Embryonic facial prominence (tissue), 1 donor: ENCODE data around the gene RAB6D.
"Not testable (repeated sequence)": the region's sequence is repeated elsewhere in the genome, so short reads cannot be mapped to it uniquely, and the experiment has no call there.

Source experiments
- DNase-seq: peaks from one replicate; pipeline ENCODE4 v3.0.0-alpha.2; 2016; ENCODE audit errors: extremely low spot score

Gene RAB6D

DNA sequence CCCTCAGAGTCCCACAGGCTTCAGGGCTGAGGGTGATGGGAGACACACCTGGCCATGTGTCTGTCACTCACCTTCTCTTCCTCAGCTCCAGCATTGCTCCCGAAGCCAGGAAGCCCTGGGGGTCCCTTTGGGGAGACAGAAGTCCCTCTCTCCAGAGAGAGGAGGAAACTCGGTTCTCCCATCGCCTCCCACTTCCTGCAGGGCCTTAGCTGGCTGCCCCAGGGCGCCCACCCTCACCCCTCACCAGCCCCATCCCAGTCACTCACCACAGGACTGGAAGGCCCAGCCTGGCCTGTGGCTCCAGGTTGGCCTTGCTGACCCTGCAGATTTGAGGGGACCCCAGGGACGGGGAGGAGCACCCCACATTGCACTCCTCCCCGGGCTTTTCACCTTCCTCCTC lies 2.7 kb upstream of the RAB6D start:
- DNase-seq: no peak

DNA sequence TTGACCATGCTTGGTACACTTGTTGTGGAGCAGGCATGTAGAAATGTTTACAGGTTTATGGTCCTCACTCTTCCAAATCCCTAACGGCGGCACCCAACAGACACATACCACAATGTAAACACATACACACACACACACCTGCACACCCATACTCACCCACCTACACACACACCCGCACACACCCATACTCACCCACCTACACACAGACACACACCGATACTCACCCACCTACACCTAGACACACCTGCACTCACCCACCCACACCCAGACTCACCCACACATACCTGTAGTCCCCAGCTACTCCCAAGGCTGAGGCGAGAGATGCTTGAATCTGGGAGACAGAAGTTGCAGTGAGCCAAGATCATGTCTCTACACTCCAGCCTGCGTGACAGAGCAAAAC lies 1.5 kb upstream of the RAB6D start:
- no peak for DNase-seq

DNA sequence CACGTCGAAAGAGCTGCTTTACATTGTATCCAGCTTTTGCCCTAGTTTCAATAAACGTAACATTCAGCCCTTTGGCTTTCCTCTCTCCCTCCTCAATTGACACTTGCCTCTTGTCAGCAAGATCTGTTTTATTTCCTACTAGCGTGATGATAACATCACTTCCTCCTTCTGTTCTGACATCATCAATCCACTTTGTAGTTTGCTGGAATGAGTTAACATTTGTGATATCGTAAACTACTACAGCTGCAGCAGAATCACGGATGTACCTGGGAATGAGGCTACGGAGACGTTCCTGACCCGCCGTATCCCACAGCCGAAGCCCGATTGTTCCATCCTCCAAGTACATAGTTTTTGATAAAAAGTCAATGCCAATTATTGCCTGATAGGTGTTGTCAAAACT lies 755 bp downstream of the RAB6D start:
- DNase-seq: not testable (repeated sequence)

DNA sequence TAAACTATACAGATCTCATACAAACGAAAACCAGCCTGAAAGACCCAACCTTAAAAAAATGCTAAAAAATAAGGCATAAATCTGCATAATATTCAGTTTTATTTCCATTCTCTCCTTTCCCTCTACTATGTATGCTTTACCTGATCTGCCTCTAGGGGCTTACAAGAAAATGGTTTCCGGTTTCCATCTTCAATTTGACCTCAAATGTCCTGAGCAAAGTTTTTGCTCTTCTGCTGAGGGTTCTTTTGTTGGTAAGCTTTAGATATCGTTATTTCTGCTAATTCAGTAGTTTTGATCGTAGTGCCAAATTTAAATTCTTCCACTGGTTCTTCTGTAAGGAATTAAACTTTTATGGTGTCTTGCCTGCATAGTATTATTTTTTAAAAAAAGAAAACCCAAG lies 2.2 kb downstream of the RAB6D start:
- not testable (repeated sequence) for DNase-seq

DNA sequence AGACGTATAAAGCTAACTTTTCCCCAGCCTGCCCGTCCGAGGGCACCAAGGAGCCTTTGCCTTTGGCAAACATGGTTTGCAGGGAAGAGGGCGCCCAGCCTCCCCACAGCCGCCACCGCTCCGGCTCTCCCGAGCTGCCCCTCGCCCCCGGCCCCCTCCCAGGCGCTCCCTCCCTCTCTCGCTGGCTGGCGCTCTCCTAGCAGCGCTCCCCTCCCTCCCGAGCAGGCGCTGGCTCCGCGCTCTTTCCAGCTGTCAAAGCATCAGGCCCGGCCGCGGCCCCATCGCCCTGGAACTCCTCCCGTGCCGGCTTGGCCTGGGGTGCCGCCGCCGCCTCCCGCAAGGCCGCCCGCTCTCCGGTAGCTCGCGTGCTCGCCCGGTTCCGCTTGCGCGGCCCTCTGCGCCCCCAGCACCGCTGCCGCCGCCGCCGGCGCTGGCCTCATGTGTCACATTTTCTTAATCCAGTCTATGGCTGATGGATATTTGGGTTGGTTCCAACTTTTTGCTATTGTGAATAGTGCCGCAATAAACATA lies 10.7 kb downstream of the RAB6D start:
- DNase-seq: not testable (repeated sequence)

DNA sequence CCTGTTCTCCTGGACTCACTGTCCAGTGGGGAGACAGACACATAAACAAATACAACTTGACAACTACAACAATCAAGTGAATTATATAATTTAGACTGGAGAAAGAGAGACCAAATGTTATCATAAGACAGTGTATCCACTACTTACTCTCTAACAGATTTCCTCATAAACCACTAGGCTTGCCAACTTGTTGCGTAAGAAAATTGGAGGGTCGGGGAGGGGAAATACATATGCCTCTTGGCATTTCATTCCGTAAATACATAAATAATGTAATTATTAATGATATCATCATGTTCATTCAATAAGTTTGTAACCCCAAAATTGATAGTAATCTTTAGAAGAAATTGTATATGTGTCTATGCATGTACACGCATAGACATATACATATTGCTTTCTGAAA lies 14.9 kb downstream of the RAB6D start:
- DNase-seq: no peak

DNA sequence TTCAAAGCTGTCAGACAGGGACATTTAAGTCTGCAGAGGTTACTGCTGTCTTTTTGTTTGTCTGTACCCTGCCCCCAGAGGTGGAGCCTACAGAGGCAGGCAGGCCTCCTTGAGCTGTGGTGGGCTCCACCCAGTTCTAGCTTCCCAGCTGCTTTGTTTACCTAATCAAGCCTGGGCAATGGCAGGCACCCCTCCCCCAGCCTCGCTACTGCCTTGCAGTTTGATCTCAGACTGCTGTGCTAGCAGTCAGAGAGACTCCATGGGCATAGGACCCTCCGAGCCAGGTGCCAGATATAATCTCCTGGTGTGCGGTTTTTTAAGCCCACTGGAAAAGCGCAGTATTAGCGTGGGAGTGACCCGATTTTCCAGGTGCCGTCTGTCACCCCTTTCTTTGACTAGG lies 16.9 kb downstream of the RAB6D start:
- not testable (repeated sequence) for DNase-seq

DNA sequence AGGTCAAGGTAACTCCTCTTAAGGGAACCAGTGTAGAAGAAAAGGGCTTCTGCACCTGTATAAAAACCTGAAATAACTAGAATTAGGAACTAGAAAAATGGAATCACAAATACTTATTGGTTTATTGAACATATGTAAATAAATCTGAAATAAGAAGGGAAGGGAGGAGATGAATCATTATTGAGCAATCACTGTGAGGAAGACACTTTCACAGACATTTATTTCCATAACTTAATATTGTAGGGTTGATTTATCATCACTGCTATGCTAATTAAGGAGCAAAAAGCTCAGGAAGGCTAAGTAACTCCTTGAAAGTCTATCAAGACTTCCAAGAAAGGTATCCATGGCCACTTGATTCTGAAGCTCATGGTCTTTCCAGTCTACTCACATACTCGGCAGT lies 24.7 kb downstream of the RAB6D start:
- not testable (repeated sequence) for DNase-seq

DNA sequence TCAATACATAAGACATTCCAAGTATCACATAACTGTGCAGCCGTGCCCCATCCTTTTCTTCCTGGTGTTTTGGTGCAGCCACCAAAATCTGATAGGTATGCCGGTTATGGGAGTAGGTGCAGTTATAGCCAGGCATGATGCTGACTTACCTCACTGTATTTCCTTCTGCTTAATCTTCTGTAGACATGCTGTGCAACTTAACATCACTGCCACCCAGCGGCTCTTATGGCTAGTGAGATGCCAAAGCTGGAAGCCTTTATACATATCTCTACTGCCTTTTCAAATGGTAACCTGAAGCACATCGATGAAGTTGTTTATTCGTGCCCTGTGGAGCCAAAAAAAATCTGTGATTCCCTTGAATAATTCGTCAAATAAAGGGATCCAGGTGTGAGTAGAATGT lies 28.6 kb downstream of the RAB6D start:
- not testable (repeated sequence) for DNase-seq

DNA sequence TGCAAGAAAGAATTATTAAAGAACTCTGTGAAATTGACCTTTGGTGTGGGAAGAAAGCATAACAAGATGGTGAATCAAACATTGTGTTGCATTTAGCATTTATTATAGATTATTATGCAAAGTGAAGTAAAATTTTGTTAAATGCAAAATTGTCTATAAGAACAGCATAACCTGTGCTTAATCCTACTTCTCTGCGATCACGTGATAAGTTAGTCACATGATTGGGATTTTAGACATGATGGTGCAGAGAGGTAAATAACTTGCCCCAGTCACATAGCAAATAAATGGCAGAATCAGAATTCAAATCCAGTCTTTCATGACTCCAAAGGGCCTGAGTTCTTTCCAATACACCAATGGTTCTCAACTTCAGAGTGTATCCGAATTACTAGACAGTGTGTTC lies 31.3 kb downstream of the RAB6D start:
- not testable (repeated sequence) for DNase-seq

DNA sequence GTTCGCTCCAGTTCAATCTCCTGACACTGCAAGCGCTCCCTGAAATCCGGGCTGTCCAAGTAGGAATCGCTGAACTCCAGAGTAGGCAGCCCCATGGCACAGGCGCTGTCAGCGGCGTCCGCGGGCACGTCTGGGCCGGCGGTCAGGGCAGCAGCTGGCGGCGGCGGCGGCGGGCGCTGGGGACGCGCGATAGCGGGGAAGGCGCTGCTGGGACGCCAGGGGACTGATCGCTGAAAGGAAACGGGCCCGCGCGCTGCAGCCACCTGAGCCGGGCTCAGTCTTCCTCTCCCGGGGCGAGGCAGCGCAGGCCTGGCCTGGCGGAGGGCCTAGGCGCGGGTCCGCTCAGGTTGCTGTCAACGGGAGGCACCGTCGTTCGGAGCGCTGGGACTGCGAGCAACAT lies 33.0 kb downstream of the RAB6D start:
- not testable (repeated sequence) for DNase-seq

DNA sequence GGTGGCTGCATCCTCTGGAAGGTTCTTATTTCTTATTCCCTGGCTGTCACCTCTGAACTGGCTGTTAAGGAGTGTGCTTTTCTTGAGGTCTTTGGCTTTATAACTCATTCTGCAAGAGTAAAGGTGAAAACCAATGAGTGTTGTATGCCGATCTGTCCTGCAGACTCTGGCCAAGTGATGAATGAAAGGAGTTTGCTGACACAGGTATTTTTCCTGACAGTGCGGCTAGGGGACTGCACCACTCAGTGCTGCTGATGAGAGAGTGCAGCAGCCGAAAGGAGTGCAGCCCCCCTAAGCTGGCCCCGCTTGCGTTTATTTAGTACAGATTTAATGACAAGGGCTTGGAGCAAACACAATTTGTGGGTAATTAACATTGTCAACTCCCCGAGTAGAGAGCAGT lies 41.8 kb downstream of the RAB6D start:
- no peak for DNase-seq

DNA sequence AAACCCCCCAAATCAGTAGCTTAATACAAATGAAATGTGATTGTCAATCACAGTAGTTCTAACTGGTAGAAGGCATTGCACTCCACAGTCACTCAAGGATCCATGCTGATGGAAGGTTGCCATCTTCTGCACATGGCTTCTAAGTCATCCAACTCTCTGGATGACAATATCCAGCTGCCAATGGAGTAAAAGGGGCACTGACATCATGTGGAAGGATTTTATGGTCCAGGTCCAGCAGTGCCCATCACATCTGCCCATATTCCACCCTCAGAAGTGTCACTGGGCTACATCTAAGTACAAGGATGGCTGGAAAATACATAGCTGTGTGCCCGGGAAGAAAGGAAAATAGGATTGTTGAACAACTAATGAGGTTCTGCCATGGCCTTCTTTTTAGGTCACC lies 42.6 kb downstream of the RAB6D start:
- DNase-seq: not testable (repeated sequence)

DNA sequence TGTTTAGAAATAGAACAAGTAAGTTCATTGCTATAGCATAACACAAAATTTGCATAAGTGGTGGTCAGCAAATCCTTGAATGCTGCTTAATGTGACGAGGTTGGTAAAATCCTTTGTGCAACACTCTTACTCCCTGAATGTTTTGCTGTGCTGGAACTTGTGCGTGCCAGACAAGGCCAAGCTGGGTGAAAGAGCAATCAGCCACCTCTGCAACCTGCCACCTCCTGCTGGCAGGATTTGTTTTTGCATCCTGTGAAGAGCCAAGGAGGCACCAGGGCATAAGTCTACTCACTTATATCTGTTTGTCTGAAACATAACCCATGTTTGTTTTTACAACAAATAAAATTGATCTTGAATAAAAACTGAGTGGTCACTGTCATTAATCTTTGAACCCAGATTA lies 53.0 kb downstream of the RAB6D start:
- not testable (repeated sequence) for DNase-seq
